ENCODE data around the gene SDK2.
"Not testable (repeated sequence)": the region's sequence is repeated elsewhere in the genome, so short reads cannot be mapped to it uniquely, and the experiment has no call there.

SDK2 gene

GRCh38 chr17:73387746-73388577 is 256.3 kb downstream of the SDK2 start:
- in situ Hi-C loops (cut with HindIII; ENCODE audit: low sequenced_read_pairs), result no loop called here

- in situ Hi-C loops (cut with HindIII; ENCODE audit: low sequenced_read_pairs), result no loop called here
Measured at GRCh38 chr17:73386561-73386960, 257.7 kb downstream of the SDK2 start.

GRCh38 chr17:73384926-73385325 is 259.3 kb downstream of the SDK2 start:
- in situ Hi-C loops (cut with HindIII; ENCODE audit: low sequenced_read_pairs), result no loop called here

GRCh38 chr17:73380439-73381106 is 263.7 kb downstream of the SDK2 start:
- in situ Hi-C loops (cut with HindIII; ENCODE audit: low sequenced_read_pairs), result no loop called here

GRCh38 chr17:73379826-73380225 is 264.4 kb downstream of the SDK2 start:
- in situ Hi-C loops (cut with HindIII; ENCODE audit: low sequenced_read_pairs), result no loop called here

GRCh38 chr17:73378974-73379470 is 265.2 kb downstream of the SDK2 start:
- in situ Hi-C loops (cut with HindIII; ENCODE audit: low sequenced_read_pairs), result no loop called here

- in situ Hi-C loops (cut with HindIII; ENCODE audit: low sequenced_read_pairs), result no loop called here
Measured at GRCh38 chr17:73376636-73377035, 267.6 kb downstream of the SDK2 start.

- in situ Hi-C loops (cut with HindIII; ENCODE audit: low sequenced_read_pairs), result no loop called here
Measured at GRCh38 chr17:73376152-73376551, 268.1 kb downstream of the SDK2 start.

GRCh38 chr17:73371836-73372235 is 272.4 kb downstream of the SDK2 start:
- in situ Hi-C loops (cut with HindIII; ENCODE audit: low sequenced_read_pairs), result no loop called here

- in situ Hi-C loops (cut with HindIII; ENCODE audit: low sequenced_read_pairs), result no loop called here
Measured at GRCh38 chr17:73371285-73371684, 273.0 kb downstream of the SDK2 start.

GRCh38 chr17:73369817-73370490 is 274.3 kb downstream of the SDK2 start:
- in situ Hi-C loops (cut with HindIII; ENCODE audit: low sequenced_read_pairs), result not testable (repeated sequence)

- in situ Hi-C loops (cut with HindIII; ENCODE audit: low sequenced_read_pairs), result no loop called here
Measured at GRCh38 chr17:73369111-73369521, 275.1 kb downstream of the SDK2 start.

GRCh38 chr17:73368085-73368631 is 276.1 kb downstream of the SDK2 start:
- in situ Hi-C loops (cut with HindIII; ENCODE audit: low sequenced_read_pairs), result no loop called here

GRCh38 chr17:73365906-73366623 is 278.2 kb downstream of the SDK2 start:
- in situ Hi-C loops (cut with HindIII; ENCODE audit: low sequenced_read_pairs), result no loop called here

GRCh38 chr17:73365301-73365874 is 278.9 kb downstream of the SDK2 start:
- in situ Hi-C loops (cut with HindIII; ENCODE audit: low sequenced_read_pairs), result no loop called here

GRCh38 chr17:73364155-73364522 is 280.1 kb downstream of the SDK2 start:
- in situ Hi-C loops (cut with HindIII; ENCODE audit: low sequenced_read_pairs), result no loop called here

- in situ Hi-C loops (cut with HindIII; ENCODE audit: low sequenced_read_pairs), result no loop called here
Measured at GRCh38 chr17:73363442-73364154, 280.6 kb downstream of the SDK2 start.

GRCh38 chr17:73362697-73363096 is 281.5 kb downstream of the SDK2 start:
- in situ Hi-C loops (cut with HindIII; ENCODE audit: low sequenced_read_pairs), result no loop called here

GRCh38 chr17:73360961-73361761 is 283.1 kb downstream of the SDK2 start:
- in situ Hi-C loops (cut with HindIII; ENCODE audit: low sequenced_read_pairs), result no loop called here
